HepG2 (cell line): Measurements from ENCODE around the gene B4GALT5. TPM values are rescaled to one million over a fixed set of nuclear protein-coding genes. Genes with fewer than 3 reads are reported as not detected.

Experiments
- CBX1 ChIP-seq: IDR thresholded peaks from one replicate; pipeline ENCODE4 v1.6.1; 2016; ENCODE audit warnings: antibody characterized with exemption, low read depth
- FOXK2 ChIP-seq: fragments of 450-650 bp; IDR thresholded peaks from 2 replicates; pipeline ENCODE4 v1.6.1; 2016
- HNRNPH1 ChIP-seq: fragments of 200-400 bp; formaldehyde crosslinking; optimal IDR thresholded peaks from 2 replicates; pipeline ENCODE3; 2017; ENCODE audit warnings: mild to moderate bottlenecking, low read depth, low read length
- NPAS2 ChIP-seq: sonication (generic); formaldehyde crosslinking; IDR thresholded peaks from 2 replicates; pipeline ENCODE4 v1.8.0; 2022; ENCODE audit warnings: mild to moderate bottlenecking, missing genetic modification reagents, borderline replicate concordance
- PHF8 ChIP-seq: sonication (generic); formaldehyde crosslinking; IDR thresholded peaks from 2 replicates; pipeline ENCODE4 v1.5.0; 2020; ENCODE audit warnings: missing genetic modification reagents
- PRDM10 ChIP-seq: sonication (generic); formaldehyde crosslinking; IDR thresholded peaks from 2 replicates; pipeline ENCODE4 v1.4.0; 2020; ENCODE audit warnings: low read depth, missing genetic modification reagents
- PREB ChIP-seq: sonication (generic); formaldehyde crosslinking; IDR thresholded peaks from 2 replicates; pipeline ENCODE4 v1.4.0; 2020; ENCODE audit warnings: missing genetic modification reagents
- RARG ChIP-seq: sonication (generic); formaldehyde crosslinking; IDR thresholded peaks from 2 replicates; pipeline ENCODE4 v1.4.0; 2020; ENCODE audit warnings: low read depth, mild to moderate bottlenecking, missing genetic modification reagents
- SIN3B ChIP-seq: fragments of 150-350 bp; IDR thresholded peaks from 2 replicates; pipeline ENCODE4 v1.6.1; 2014; ENCODE audit warnings: low read length
- SNAPC4 ChIP-seq: sonication (generic); formaldehyde crosslinking; IDR thresholded peaks from 2 replicates; pipeline ENCODE4 v1.4.0; 2020; ENCODE audit warnings: mild to moderate bottlenecking, missing genetic modification reagents
- SSRP1 ChIP-seq: IDR thresholded peaks from 2 replicates; pipeline ENCODE4 v1.6.1; 2016; ENCODE audit warnings: control low read depth
- SUZ12 ChIP-seq: fragments of 150-350 bp; IDR thresholded peaks from 2 replicates; pipeline ENCODE4 v1.6.1; 2014; ENCODE audit warnings: low read depth, low read length
- WIZ ChIP-seq: sonication (generic); formaldehyde crosslinking; IDR thresholded peaks from 2 replicates; pipeline ENCODE4 v1.5.1; 2020; ENCODE audit warnings: mild to moderate bottlenecking, missing genetic modification reagents
- ZBTB25 ChIP-seq: IDR thresholded peaks from 2 replicates; pipeline ENCODE4 v1.6.1; 2018; ENCODE audit warnings: missing genetic modification reagents
- ZFY ChIP-seq: sonication (generic); formaldehyde crosslinking; IDR thresholded peaks from 2 replicates; pipeline ENCODE4 v1.4.0; 2020; ENCODE audit warnings: missing genetic modification reagents
- ZNF18 ChIP-seq: sonication (generic); formaldehyde crosslinking; IDR thresholded peaks from 2 replicates; pipeline ENCODE4 v1.8.0; 2022; ENCODE audit warnings: mild to moderate bottlenecking, missing genetic modification reagents; ENCODE audit not compliant: insufficient replicate concordance
- polyA plus RNA-seq, 8 experiments: library from polyadenylated mRNA; depleted of rRNA in 3 of 8; stranded (reverse) in 7 of 8; unstranded in 1 of 8; fragments of >200 nt; fragmentation: Illumina TruSeq in 4 of 8; extraction: Trizol in 4 of 8; gene quantifications; 2 replicates each; pipeline versions ENCODE4 v1.2.1 to v1.2.3, GENCODE V29; 2011 to 2016; ENCODE audit warnings: low read depth in 4 of 8, missing spikeins in 1 of 8, mixed read lengths in 1 of 8; ENCODE audit not compliant: insufficient read depth in 1 of 8
- total RNA-seq, 5 experiments: library from RNA; depleted of rRNA; stranded (reverse); fragments of >200 nt; fragmentation: Illumina TruSeq; extraction: Trizol; gene quantifications; 2 replicates each; pipeline ENCODE4 v1.2.3, GENCODE V29; 2016; ENCODE audit warnings: low read depth in 1 of 5

The B4GALT5 gene
- total and polyA plus RNA-seq, 2 of the 13 experiments (the other 11 are each of a cell fraction or from before 2014, with no cell fraction given) = 27.3 to 30.9 TPM

- TF ChIP-seq PRDM10 (CRISPR knock-in tag) = peak; percentile 62; the same call in 1 of the 2 replicates
- TF ChIP-seq PHF8 = peak; percentile 83
- no peak for TF ChIP-seq RARG (CRISPR knock-in tag)
- TF ChIP-seq FOXK2 = no peak
- TF ChIP-seq ZBTB25 = peak; percentile 17; the same call in 1 of the 2 replicates
- TF ChIP-seq SIN3B = no peak
- TF ChIP-seq NPAS2 (CRISPR knock-in tag) = peak; percentile 87; the same call in 1 of the 2 replicates
- no peak for TF ChIP-seq HNRNPH1
- no peak for TF ChIP-seq WIZ (CRISPR knock-in tag)
- peak; percentile 62 for TF ChIP-seq ZNF18 (CRISPR knock-in tag)
- TF ChIP-seq PREB (CRISPR knock-in tag) = no peak
- TF ChIP-seq ZFY (CRISPR knock-in tag) = peak; percentile 8
- TF ChIP-seq SNAPC4 (CRISPR knock-in tag) = no peak
- no peak for TF ChIP-seq SSRP1 (CRISPR knock-in tag)
- no peak for TF ChIP-seq SUZ12
- peak; percentile 21 for TF ChIP-seq CBX1
Observed at GRCh38 chr20:49713753-49714712, at the start of gene B4GALT5 (continued).
